HG03571 (cell line): Measurements from ENCODE around the gene PCDHGA1.
A peak's percentile ranks its signal among the peaks of the same experiment; 100 is the strongest.

ENCODE experiments used
- ATAC-seq: cut with Tn5 transposase; IDR thresholded peaks from one replicate; pipeline ENCODE4 v1.9.1; 2021; ENCODE audit not compliant: unreplicated experiment

Gene PCDHGA1

DNA sequence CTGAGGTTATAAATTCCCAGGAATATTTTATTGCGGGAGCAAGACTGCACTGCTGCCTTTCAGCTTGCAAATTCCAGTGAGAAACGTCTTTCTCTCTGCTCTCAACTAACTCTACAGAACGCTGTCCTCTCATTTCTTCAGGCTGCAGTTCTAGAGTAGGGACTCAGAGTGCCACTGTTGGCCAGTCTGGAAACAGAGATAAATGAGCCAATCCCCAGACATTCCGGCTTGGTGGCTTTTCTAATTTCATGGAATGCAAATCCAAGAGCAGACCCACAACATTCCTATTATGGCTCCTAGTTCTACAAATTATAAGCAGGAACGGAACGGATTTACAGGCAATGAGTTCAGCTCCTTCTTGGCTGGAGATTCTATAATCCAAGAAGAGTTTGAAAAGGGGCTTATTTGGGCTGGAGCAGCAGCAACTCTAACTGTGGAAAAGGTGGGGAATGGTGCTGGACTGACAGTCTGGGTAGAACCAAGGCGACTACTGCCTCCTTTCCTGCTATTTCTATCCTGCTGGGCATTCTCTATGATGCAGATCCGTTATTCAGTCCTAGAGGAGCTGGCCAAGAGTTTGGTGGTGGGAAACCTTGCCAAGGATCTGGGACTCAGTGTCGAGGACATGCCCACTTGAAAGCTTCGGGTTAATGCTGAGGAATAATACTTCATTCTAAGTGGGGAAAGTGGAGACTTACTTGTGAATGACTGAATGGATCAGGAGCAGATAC lies 109.3 kb downstream of the PCDHGA1 start:
- no peak for ATAC-seq

DNA sequence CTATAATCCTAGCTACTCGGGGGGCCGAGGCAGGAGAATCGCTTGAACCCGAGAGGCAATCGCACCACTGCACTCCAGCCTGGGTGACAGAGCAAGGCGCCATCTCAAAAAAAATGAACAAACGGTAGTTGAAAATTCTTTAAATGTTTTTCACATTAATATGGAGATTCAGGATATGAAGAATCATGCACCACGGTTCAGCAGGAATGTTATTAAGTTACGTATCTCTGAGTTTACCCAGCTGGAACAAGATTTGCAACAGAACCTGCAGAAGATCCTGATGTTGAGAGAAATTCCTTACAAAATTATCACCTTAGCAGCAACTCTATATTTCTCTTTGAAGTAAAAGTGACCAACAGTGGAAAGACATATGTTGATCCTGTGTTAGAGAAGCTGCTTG lies 110.0 kb downstream of the PCDHGA1 start:
- no peak for ATAC-seq

DNA sequence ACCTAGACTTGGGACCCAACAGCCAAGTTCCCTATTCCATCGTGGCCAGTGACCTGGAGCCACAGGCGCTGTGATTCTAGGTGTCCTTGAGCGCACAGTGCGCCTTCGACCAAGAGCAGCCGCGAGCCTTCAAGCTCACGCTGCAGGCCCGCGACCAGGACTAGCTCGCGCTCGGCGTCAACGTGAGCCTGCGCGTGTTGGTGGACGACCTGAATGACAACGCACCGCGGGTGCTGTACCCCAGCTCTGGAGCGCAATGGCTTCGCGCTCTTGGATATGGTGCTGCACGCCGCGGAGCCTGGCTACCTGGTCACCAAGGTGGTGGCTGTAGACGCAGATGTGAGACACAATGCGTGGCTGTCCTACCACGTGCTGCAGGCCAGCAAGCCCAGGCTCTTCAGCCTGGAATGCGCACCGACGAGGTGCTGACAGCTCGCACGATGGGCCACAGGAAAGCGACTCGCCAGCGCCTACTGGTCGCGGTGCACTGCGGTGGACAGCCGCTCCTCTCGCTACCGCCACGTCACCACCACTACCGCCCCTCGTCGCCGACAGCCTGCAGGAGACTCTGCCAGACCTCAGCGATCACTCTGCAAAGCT lies 111.4 kb downstream of the PCDHGA1 start:
- ATAC-seq, result no peak

DNA sequence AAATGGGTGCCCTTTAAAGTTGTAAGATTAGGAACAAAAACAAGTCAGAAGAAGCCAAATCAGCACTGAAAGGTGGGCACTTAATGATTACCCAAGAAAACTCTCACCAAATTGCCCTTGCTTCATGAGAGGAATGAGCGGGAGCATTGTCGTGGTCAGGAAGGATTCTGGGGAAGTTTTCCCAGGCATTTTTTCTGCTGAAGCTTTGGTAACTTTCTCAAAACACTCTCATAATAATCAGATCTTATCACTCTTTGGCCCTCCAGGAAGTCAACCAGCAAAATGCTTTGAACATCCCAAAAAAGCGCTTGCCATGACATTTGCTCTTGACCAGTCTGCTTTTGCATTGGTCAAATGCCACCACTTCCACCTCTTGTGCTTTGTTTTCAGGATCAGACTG lies 135.0 kb downstream of the PCDHGA1 start:
- no peak for ATAC-seq

DNA sequence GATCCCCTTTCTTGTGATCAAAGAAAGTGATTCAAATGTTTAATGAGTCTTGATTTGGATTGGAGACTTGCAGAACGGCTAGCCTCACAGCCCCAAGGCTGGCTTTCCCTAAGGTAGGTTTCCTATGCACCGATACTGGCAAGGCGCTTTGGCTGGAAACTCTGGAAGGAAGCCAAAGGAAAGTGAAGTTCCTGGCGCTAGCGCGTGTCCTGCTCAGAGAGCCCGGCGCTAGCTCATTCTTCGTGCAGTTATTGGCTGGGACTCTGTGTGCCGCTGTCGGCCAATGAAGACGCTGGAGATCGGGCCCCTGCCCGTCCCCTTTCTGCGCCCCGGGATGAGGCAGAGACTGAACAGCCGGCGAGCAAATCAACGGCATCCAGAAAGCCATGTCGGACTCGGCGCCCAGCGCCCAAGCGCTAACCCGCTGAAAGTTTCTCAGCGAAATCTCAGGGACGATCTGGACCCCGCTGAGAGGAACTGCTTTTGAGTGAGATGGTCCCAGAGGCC lies 145.4 kb downstream of the PCDHGA1 start, which contains the start of gene PCDHGC3:
Gene PCDHGC3, plus strand, starts transcription at position 342 of the 507 bp plus-strand sequence. Its CDS starts 151 bp downstream, at position 493.
- peak; percentile 98 for ATAC-seq

DNA sequence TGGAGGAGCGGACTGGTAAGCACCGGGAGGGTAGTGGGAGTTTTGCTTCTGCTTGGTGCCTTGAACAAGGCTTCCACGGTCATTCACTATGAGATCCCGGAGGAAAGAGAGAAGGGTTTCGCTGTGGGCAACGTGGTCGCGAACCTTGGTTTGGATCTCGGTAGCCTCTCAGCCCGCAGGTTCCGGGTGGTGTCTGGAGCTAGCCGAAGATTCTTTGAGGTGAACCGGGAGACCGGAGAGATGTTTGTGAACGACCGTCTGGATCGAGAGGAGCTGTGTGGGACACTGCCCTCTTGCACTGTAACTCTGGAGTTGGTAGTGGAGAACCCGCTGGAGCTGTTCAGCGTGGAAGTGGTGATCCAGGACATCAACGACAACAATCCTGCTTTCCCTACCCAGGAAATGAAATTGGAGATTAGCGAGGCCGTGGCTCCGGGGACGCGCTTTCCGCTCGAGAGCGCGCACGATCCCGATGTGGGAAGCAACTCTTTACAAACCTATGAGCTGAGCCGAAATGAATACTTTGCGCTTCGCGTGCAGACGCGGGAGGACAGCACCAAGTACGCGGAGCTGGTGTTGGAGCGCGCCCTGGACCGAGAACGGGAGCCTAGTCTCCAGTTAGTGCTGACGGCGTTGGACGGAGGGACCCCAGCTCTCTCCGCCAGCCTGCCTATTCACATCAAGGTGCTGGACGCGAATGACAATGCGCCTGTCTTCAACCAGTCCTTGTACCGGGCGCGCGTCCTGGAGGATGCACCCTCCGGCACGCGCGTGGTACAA lies 146.0 kb downstream of the PCDHGA1 start:
- peak; percentile 23 for ATAC-seq

DNA sequence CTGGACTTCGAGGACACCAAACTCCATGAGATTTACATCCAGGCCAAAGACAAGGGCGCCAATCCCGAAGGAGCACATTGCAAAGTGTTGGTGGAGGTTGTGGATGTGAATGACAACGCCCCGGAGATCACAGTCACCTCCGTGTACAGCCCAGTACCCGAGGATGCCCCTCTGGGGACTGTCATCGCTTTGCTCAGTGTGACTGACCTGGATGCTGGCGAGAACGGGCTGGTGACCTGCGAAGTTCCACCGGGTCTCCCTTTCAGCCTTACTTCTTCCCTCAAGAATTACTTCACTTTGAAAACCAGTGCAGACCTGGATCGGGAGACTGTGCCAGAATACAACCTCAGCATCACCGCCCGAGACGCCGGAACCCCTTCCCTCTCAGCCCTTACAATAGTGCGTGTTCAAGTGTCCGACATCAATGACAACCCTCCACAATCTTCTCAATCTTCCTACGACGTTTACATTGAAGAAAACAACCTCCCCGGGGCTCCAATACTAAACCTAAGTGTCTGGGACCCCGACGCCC lies 146.8 kb downstream of the PCDHGA1 start:
- ATAC-seq, result no peak

DNA sequence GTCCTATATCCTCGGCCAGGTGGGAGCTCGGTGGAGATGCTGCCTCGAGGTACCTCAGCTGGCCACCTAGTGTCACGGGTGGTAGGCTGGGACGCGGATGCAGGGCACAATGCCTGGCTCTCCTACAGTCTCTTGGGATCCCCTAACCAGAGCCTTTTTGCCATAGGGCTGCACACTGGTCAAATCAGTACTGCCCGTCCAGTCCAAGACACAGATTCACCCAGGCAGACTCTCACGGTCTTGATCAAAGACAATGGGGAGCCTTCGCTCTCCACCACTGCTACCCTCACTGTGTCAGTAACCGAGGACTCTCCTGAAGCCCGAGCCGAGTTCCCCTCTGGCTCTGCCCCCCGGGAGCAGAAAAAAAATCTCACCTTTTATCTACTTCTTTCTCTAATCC lies 147.5 kb downstream of the PCDHGA1 start:
- no peak for ATAC-seq

DNA sequence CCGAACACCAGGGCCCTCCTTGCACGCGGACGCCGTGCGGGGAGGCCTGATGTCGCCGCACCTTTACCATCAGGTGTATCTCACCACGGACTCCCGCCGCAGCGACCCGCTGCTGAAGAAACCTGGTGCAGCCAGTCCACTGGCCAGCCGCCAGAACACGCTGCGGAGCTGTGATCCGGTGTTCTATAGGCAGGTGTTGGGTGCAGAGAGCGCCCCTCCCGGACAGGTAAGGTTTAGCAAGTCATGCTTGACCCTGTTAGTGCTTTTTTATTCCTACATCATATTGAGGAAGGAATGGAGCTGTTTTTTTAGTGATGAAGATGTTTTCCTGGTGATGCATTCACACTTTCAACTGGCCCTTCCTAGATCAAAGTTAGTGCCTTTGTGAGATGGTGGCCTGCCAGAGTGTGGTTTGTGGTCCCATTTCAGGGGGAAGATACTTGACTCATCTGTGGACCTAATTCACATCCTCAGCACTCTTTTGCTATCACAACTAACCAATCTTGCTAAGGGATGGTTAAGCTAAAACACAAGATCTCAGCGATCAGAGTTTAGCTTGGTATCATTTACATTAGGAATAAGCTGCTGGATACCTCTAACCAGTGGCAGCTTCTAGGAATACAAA lies 148.1 kb downstream of the PCDHGA1 start:
- ATAC-seq, result no peak

DNA sequence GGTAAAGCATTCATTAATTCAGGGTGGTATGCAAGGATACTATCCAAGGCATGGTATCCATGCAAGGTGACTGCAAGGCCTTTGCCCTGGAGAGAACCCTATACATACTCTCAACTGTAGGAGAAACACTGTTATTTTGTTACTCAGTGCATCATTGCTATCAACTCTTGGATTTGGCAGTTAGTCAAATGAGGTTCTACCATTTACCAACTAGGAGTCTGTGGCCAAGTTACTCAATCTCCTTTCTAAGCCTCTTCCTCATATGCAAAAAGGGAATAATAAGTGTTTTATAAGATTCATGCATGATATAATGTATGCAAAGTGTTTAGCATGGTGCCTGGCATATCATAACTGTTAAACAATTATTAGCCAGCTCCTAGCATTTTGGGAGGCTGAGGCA lies 149.5 kb downstream of the PCDHGA1 start:
- ATAC-seq, result no peak

DNA sequence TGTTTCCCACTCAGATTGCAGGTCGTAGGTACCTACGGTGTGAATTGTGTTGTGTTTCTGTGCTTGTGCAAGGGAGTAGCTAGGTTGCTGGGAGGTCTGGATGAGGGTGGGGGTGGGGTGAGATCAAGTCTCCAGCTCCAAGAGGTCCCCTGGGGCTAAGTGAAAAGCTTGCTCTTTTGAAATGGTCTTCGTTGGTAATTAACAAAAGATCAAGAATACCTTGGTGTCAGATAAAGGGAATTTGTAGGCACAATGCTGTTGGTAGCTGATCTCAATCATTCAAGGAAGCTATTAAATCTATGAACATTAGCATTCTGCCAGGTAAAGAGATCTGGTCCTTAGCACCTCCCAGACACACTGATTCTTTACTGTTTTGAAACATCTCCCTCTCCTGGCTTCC lies 153.6 kb downstream of the PCDHGA1 start:
- no peak for ATAC-seq

DNA sequence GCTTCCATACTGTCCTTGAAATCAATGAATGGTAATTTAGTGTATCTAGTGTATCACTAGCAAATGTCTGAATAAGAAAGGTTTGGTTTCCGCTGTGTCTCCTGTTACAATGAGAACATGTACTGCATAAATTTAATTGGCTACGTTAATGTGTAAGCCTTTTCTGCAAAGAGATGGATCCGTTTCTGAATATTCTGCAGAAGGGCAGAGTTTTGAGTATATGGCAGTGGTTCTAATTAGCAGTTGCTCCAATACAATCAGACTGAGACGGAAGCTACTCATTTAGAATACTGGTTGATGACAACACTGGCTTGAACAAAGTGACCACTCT lies 154.0 kb downstream of the PCDHGA1 start:
- ATAC-seq, result no peak

DNA sequence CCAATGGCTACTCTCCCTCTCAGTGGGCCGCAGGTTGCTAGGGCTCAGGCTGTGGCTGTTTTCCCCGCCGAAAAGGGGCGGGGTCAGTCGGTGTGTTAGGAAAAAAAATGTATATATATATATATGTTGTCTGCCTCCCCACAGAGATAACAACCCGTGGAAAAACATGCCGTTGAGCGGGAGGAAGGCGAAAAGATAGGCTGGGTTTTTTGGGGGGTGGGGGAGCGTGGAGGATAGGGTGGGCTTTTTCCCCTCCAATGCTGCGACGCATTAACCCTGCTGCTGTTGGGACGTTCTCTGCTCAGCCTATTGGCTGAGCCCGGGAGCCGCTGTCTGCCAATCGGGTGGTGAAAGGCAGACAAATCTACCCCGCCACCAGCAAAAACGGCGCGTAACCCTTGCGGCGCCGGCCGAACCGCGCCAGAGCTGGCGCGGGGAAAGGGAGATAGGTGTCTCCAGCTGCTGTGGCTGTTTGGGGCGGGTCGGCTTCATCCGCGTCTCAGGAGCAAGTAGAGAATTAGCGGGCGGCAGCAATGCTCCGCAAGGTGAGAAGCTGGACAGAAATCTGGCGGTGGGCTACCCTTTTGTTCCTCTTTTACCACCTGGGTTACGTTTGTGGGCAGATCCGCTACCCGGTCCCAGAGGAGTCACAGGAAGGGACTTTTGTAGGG lies 154.5 kb downstream of the PCDHGA1 start, which contains the start of gene PCDHGC4:
Gene PCDHGC4, plus strand, starts transcription at position 390 of the 671 bp plus-strand sequence. Its CDS starts 144 bp downstream, at position 534.
- no peak for ATAC-seq

DNA sequence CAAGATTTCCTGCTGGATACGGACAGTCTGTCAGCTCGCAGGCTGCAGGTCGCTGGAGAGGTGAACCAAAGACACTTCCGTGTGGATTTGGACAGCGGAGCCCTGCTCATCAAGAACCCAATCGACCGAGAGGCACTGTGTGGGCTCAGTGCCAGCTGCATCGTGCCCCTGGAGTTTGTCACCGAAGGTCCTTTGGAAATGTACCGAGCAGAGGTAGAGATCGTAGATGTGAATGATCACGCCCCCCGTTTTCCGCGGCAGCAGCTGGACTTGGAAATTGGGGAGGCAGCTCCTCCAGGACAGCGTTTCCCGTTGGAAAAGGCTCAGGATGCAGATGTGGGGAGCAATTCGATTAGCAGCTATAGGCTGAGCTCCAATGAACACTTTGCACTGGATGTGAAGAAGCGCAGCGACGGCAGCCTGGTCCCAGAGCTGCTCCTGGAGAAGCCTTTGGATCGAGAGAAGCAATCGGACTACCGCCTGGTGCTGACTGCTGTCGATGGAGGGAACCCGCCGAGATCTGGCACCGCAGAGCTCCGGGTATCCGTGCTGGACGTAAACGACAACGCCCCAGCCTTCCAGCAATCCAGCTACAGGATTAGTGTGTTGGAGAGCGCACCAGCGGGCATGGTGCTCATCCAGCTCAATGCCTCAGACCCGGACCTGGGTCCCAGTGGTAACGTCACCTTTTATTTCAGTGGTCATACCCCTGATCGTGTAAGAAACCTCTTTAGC lies 155.2 kb downstream of the PCDHGA1 start:
- ATAC-seq, result no peak

DNA sequence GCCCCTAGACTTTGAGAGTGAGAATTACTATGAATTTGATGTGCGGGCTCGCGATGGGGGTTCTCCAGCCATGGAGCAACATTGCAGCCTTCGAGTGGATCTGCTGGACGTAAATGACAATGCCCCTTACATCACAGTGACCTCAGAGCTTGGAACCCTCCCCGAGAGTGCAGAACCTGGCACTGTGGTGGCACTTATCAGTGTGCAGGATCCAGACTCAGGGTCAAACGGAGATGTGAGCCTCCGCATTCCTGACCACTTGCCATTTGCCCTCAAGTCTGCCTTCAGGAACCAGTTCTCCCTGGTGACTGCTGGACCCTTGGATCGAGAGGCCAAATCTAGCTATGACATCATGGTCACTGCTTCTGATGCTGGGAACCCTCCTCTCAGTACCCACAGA lies 155.8 kb downstream of the PCDHGA1 start:
- no peak for ATAC-seq

DNA sequence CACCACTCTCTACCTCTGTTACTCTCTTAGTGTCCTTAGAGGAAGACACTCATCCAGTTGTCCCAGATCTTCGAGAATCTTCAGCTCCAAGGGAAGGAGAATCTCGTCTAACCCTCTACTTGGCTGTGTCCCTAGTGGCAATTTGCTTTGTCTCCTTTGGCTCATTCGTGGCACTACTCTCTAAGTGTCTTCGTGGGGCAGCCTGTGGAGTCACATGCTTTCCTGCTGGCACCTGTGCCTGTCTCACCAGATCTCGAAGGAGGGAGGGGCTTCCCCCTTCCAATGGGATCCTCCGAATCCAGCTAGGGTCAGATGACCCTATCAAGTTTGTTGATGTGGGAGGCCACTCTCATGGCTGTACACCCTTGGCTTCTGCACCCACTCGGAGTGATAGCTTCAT lies 156.8 kb downstream of the PCDHGA1 start:
- ATAC-seq, result no peak

DNA sequence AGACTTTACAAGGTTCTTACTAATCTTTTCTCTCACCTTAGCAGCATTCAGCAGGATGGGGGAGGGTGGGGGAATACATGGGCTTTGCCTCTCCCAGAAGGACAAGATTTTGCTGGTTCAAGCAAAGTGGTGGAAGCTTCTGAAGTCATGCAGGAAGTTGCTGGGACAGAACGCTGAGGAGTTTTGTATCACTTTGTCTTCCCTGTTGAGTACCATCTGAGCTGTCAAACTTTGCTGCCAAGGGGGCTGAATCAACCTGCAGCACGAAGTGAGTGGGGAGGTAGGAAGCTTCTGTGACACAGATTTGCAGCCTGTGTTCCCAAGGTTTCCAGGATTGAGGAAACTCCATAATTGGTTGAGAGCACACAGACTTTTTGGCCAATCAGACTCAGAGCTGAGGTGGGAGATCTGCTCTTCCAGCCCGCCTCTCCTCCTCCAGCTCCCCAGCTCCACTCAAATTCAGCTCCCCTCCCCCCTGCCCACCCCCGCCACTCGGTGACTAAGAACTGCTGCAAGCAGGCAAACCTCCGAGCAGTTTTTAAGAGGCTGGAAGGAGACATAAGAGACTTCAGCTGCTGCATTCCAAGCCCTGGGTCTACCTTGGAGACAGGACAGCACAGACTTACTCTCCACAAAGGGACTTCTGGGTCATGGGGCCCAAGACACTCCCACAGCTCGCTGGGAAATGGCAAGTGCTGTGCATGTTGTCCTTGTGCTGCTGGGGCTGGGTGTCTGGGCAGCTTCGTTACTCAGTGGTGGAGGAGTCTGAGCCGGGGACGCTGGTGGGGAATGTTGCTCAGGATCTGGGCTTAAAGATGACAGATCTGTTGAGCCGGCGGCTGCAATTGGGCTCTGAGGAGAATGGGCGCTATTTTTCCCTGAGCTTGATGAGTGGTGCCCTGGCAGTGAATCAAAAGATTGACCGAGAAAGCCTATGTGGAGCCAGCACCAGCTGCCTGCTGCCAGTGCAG lies 158.6 kb downstream of the PCDHGA1 start, which contains the start of gene PCDHGC5:
Gene PCDHGC5, plus strand, starts transcription at position 491 of the 971 bp plus-strand sequence. Its CDS starts 160 bp downstream, at position 651.
- ATAC-seq, result no peak

DNA sequence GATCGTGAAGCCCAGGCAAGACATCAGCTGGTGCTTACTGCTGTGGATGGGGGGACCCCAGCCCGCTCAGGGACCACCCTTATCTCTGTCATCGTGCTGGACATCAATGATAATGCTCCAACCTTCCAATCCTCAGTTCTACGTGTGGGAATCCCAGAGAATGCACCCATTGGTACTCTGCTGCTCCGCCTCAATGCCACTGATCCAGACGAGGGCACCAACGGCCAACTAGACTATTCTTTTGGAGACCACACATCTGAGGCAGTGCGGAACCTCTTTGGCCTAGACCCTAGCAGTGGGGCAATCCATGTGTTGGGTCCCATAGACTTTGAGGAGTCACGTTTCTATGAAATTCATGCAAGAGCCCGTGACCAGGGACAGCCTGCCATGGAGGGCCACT lies 159.5 kb downstream of the PCDHGA1 start:
- no peak for ATAC-seq
